Measurements from ENCODE around the gene PPP5C. TPM values are rescaled to one million over a fixed set of nuclear protein-coding genes. Genes with fewer than 3 reads are reported as not detected.

Gene PPP5C
- total RNA-seq, 2 experiments from 2014 or later = 108 to 111 TPM

DNA sequence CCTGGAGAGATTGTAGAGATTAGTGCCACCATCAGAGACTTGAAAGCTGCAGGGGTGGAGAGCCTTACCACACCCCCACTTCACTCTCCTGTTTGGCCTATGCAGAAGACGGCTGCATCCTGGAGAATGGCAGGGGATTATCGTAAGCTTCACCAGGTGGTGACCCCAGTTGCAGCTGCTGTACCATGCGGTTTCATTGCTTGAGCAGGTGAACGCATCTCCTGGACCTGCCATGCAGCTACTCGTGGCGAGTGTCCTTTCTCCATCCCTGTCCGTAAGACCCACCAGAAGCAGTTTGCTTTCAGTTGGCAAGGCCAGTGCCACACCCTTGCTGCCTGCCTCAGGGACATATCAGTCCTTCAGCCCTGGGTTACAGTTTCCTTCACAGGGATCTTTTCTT is 21.2 kb downstream of the PPP5C start:
- ChIA-PET CTCF (interaction anchor here (1.2 to 1.6 kb wide), 2 partner anchors 27 to 34 kb away, joined by 3 to 6 read pairs; no protein-coding TSS in a partner anchor), POLR2A (interaction anchor here (1.3 to 1.6 kb wide), 2 partner anchors 14 to 21 kb away, joined by 4 to 5 read pairs; no protein-coding TSS in a partner anchor)
- Mint-ChIP-seq H3K4me1 (ENCODE audit: low read depth) (peaks cover 42% of the 10 kb centered on the region), H3K27ac (no peak overlapping the region), H3K27me3 (no peaks in the 10 kb centered on the region), H3K4me3 (no peak overlapping the region), H3K36me3 (ENCODE audit: low read depth) (peaks cover 19% of the 10 kb centered on the region), H3K9me3 (no peaks in the 10 kb centered on the region)
- DNase-seq = no peak
- no peak for ATAC-seq
- TF ChIP-seq, protein P1, sequence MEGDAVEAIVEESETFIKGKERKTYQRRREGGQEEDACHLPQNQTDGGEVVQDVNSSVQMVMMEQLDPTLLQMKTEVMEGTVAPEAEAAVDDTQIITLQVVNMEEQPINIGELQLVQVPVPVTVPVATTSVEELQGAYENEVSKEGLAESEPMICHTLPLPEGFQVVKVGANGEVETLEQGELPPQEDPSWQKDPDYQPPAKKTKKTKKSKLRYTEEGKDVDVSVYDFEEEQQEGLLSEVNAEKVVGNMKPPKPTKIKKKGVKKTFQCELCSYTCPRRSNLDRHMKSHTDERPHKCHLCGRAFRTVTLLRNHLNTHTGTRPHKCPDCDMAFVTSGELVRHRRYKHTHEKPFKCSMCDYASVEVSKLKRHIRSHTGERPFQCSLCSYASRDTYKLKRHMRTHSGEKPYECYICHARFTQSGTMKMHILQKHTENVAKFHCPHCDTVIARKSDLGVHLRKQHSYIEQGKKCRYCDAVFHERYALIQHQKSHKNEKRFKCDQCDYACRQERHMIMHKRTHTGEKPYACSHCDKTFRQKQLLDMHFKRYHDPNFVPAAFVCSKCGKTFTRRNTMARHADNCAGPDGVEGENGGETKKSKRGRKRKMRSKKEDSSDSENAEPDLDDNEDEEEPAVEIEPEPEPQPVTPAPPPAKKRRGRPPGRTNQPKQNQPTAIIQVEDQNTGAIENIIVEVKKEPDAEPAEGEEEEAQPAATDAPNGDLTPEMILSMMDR (IDR thresholded peaks at IDR 0.05) = no peak
- intact Hi-C loops (cut with micrococcal nuclease) = no loop called here

- Mint-ChIP-seq H3K27ac (no peak overlapping the region), H3K36me3 (ENCODE audit: low read depth) (peaks cover 13% of the 10 kb centered on the region), H3K4me3 (no peak overlapping the region), H3K9me3 (no peaks in the 10 kb centered on the region), H3K27me3 (no peaks in the 10 kb centered on the region), H3K4me1 (ENCODE audit: low read depth) (peaks cover 37% of the 10 kb centered on the region)
- POLR2A ChIA-PET = interaction anchor here (1.6 kb wide), 1 partner anchor 22 kb away, joined by 4 read pairs; no protein-coding TSS in a partner anchor
- CTCF ChIA-PET = interaction anchor here (0.6 to 1.5 kb wide), 3 partner anchors 32 to 116 kb away, joined by 3 read pairs; no protein-coding TSS in a partner anchor
- ATAC-seq = no peak
- TF ChIP-seq, protein P1 (IDR thresholded peaks at IDR 0.05) = no peak
- DNase-seq = no peak
- intact Hi-C loops (cut with micrococcal nuclease) = no loop called here
Measured at GRCh38 chr19:46369817-46370216, 22.9 kb downstream of the PPP5C start.

GRCh38 chr19:46371371-46371901 is 24.5 kb downstream of the PPP5C start:
- Mint-ChIP-seq H3K9me3 (no peaks in the 10 kb centered on the region), H3K4me1 (ENCODE audit: low read depth) (peaks cover 36% of the 10 kb centered on the region), H3K27ac (peak overlapping the region; percentile 19), H3K4me3 (no peak overlapping the region), H3K36me3 (ENCODE audit: low read depth) (peaks cover 13% of the 10 kb centered on the region), H3K27me3 (no peaks in the 10 kb centered on the region)
- TF ChIP-seq, protein P1 (IDR thresholded peaks at IDR 0.05) = no peak
- CTCF ChIA-PET = no interaction called here
- peak; percentile 33 for DNase-seq
- POLR2A ChIA-PET = interaction anchor here (1.0 kb wide), 2 partner anchors 15 to 20 kb away, joined by 4 read pairs; no protein-coding TSS in a partner anchor
- intact Hi-C loops (cut with micrococcal nuclease) = no loop called here
- ATAC-seq = peak; percentile 76

DNA sequence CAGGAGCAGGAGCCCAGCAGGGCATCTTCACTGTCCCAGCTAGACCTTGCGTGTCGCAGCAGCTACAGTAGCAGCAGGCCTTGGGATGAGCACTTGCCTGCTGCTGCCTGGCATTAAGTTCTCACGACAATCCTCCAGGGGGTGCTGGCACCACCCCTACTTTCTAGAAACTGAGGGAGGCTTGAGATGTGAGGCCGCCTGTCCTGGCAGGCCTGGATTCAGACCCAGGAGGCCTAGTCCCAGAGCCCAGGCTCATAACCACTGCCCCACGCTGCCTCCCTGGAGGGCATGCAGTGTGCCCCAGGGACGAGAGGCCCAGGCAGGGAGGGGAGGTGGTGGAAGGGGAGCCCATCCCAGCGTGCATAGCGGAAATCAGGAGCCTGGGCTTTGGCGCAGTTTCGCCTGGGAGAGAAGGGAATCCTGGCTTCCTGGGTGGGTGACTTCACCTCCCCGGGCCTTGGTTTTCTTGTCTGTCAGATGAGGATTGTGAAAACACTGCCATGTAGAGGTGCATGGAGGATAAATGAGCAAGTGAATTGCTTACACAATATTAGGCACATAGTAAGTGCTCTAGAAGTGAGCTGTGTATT is 26.1 kb downstream of the PPP5C start:
- DNase-seq (no peak), ATAC-seq (no peak)
- CTCF ChIA-PET = interaction anchor here (1.0 kb wide), 1 partner anchor 23 kb away, joined by 3 read pairs; no protein-coding TSS in a partner anchor
- TF ChIP-seq, protein P1 (IDR thresholded peaks at IDR 0.05) = no peak
- H3K9me3 Mint-ChIP-seq = no peaks in the 10 kb centered on the region
- H3K27me3 Mint-ChIP-seq = no peaks in the 10 kb centered on the region
- H3K4me1 Mint-ChIP-seq (ENCODE audit: low read depth) = peaks cover 33% of the 10 kb centered on the region
- intact Hi-C loops (cut with micrococcal nuclease) = no loop called here
- no peak overlapping the region for H3K4me3 Mint-ChIP-seq
- no peak overlapping the region for H3K27ac Mint-ChIP-seq
- POLR2A ChIA-PET = interaction anchor here (1.1 kb wide), 1 partner anchor 9 kb away, joined by 3 read pairs; no protein-coding TSS in a partner anchor
- H3K36me3 Mint-ChIP-seq (ENCODE audit: low read depth) = peaks cover 23% of the 10 kb centered on the region
